Calu3 (cell line): ENCODE data around the gene CYB5R2. TPM values are rescaled to one million over a fixed set of nuclear protein-coding genes. Genes with fewer than 3 reads are reported as not detected.
A peak's percentile ranks its signal among the peaks of the same experiment; 100 is the strongest.

Experiments used
- BruUV-seq: library from RNA; stranded (reverse); fragments of 400-500 nt; replicated peaks from 2 replicates; lab custom pipeline; 2021; lab: Mats Ljungman, UMichigan
- CTCF ChIA-PET: fragments of 300-600 bp; sonication (Branson Sonifier 250); formaldehyde crosslinking; loops from one replicate; lab custom pipeline; 2022; ENCODE audit warnings: antibody characterized with exemption; lab: Charles Lee
- DNase-seq: peaks from one replicate; pipeline ENCODE4 v3.0.0; 2022
- H3K27ac Mint-ChIP-seq: one replicate; pipeline ENCODE4 v1.8.0; 2022; ENCODE audit warnings: mixed read lengths; ENCODE audit not compliant: unreplicated experiment
- H3K27me3 Mint-ChIP-seq: one replicate; pipeline ENCODE4 v1.8.0; 2022; ENCODE audit warnings: mixed read lengths; ENCODE audit not compliant: unreplicated experiment
- H3K36me3 Mint-ChIP-seq: one replicate; pipeline ENCODE4 v1.8.0; 2022; ENCODE audit warnings: mild to moderate bottlenecking, moderate library complexity, mixed read lengths; ENCODE audit not compliant: insufficient read depth, unreplicated experiment
- H3K4me1 Mint-ChIP-seq: one replicate; pipeline ENCODE4 v1.8.0; 2022; ENCODE audit warnings: mild to moderate bottlenecking, low read depth, mixed read lengths; ENCODE audit not compliant: unreplicated experiment
- H3K4me3 Mint-ChIP-seq: one replicate; pipeline ENCODE4 v1.8.0; 2022; ENCODE audit warnings: mild to moderate bottlenecking, low read depth, moderate library complexity, mixed read lengths; ENCODE audit not compliant: unreplicated experiment
- H3K9me3 Mint-ChIP-seq: one replicate; pipeline ENCODE4 v1.8.0; 2022; ENCODE audit warnings: low read depth, mixed read lengths; ENCODE audit not compliant: unreplicated experiment
- CTCF ChIP-seq: fragments of 200-600 bp; IDR thresholded peaks from one replicate; pipeline ENCODE4 v1.8.0; 2022; ENCODE audit warnings: antibody characterized with exemption; ENCODE audit not compliant: unreplicated experiment
- intact Hi-C: fragments of 100-400 bp; cut with micrococcal nuclease; formaldehyde crosslinking; loops from one replicate; pipeline ENCODE4 v1.10.0; 2022; ENCODE audit not compliant: unreplicated experiment
- total RNA-seq: library from RNA; stranded (reverse); gene quantifications from 2 replicates; pipeline ENCODE4 v1.2.3, GENCODE V29; 2022

CYB5R2 gene
- total RNA-seq, 1 experiment from 2014 or later: 23.0 TPM

- H3K36me3 Mint-ChIP-seq: peaks cover 26% of the 10 kb centered on the region
- H3K27me3 Mint-ChIP-seq: peaks cover 12% of the 10 kb centered on the region
- H3K4me3 Mint-ChIP-seq: no peak overlapping the region
- intact Hi-C loops: loop anchor here (10.0 kb wide), 1 partner anchor 419 kb away; no protein-coding TSS in a partner anchor
- no peak for TF ChIP-seq CTCF
- no peaks in the 10 kb centered on the region for H3K9me3 Mint-ChIP-seq
- BruUV-seq: no TSS peak
- no peak for DNase-seq
- CTCF ChIA-PET: no interaction called here
- peaks cover 52% of the 10 kb centered on the region for H3K4me1 Mint-ChIP-seq
- no peak overlapping the region for H3K27ac Mint-ChIP-seq
Observed at GRCh38 chr11:7675631-7676030, 2.3 kb upstream of the CYB5R2 start.

- H3K4me3 Mint-ChIP-seq: peak overlapping the region; percentile 81
- no TSS peak for BruUV-seq
- TF ChIP-seq CTCF: no peak
- H3K4me1 Mint-ChIP-seq: peaks cover 63% of the 10 kb centered on the region
- CTCF ChIA-PET: interaction anchor here (0.7 to 1.8 kb wide), 3 partner anchors 10 to 102 kb away, joined by 3 to 9 read pairs (median 8); no protein-coding TSS in a partner anchor
- H3K36me3 Mint-ChIP-seq: peaks cover 26% of the 10 kb centered on the region
- no peaks in the 10 kb centered on the region for H3K27me3 Mint-ChIP-seq
- no peaks in the 10 kb centered on the region for H3K9me3 Mint-ChIP-seq
- DNase-seq: peak; percentile 49
- peak overlapping the region; percentile 71 for H3K27ac Mint-ChIP-seq
- intact Hi-C loops: loop anchor here (10.0 kb wide), 1 partner anchor 421 kb away; no protein-coding TSS in a partner anchor
Observed at GRCh38 chr11:7673724-7674434, 579 bp upstream of the CYB5R2 start.

- Mint-ChIP-seq H3K27ac (peak overlapping the region; percentile 71), H3K4me3 (peak overlapping the region; percentile 81), H3K9me3 (no peaks in the 10 kb centered on the region), H3K27me3 (no peaks in the 10 kb centered on the region), H3K4me1 (peaks cover 63% of the 10 kb centered on the region), H3K36me3 (peaks cover 26% of the 10 kb centered on the region)
- DNase-seq: no peak
- BruUV-seq: no TSS peak
- intact Hi-C loops: loop anchor here (10.0 kb wide), 1 partner anchor 422 kb away; no protein-coding TSS in a partner anchor
- CTCF ChIA-PET: interaction anchor here (0.8 to 1.8 kb wide), 4 partner anchors 15 to 101 kb away, joined by 3 to 9 read pairs (median 4); no protein-coding TSS in a partner anchor
- TF ChIP-seq CTCF: no peak
Observed at GRCh38 chr11:7672276-7672959, 882 bp downstream of the CYB5R2 start.

GRCh38 chr11:7671347-7672215 lies 1.7 kb downstream of the CYB5R2 start:
- H3K4me1 Mint-ChIP-seq: peaks cover 55% of the 10 kb centered on the region
- no peaks in the 10 kb centered on the region for H3K27me3 Mint-ChIP-seq
- H3K4me3 Mint-ChIP-seq: no peak overlapping the region
- no TSS peak for BruUV-seq
- CTCF ChIA-PET: interaction anchor here (0.6 to 1.2 kb wide), 3 partner anchors 10 to 229 kb away, joined by 3 to 6 read pairs (median 5); no protein-coding TSS in a partner anchor
- H3K36me3 Mint-ChIP-seq: peaks cover 26% of the 10 kb centered on the region
- DNase-seq: peak; percentile 59
- peak overlapping the region; percentile 63 for H3K27ac Mint-ChIP-seq
- H3K9me3 Mint-ChIP-seq: no peaks in the 10 kb centered on the region
- intact Hi-C loops: loop anchor here (10.0 kb wide), 1 partner anchor 423 kb away; no protein-coding TSS in a partner anchor
- TF ChIP-seq CTCF: no peak
